ENCODE results near the gene PSMG2.

Gene PSMG2

DNA sequence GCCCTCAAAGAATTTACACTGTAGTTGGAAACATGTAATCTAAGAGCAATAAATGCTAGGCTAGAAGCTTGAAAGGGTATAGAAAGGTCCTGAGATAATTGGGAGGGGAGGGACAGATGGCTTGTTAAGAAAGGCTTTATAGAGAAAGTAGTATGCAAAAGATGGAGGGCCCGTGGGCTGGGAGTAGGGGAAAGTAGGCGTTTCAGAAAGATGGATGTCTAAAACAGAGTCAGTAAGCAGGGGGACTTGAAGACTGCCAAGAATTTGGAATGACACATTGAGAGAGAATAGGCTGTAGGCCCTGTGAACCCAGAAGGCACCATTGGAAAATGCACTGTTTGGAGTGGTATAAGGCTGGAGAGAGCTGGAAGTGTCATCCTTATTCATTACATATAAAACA lies 822 bp downstream of the PSMG2 start:
- Histone ChIP-seq H3K4me2 (ENCODE audit: low read length) (peak overlapping the region; percentile 96), H3F3A (ENCODE audit: control insufficient read depth, insufficient read depth) (no peaks in the 10 kb centered on the region), H3K79me2 (ENCODE audit: control insufficient read depth, low read length) (peaks cover 84% of the 10 kb centered on the region), H3K27ac (ENCODE audit: low read depth, low read length) (peak overlapping the region; percentile 79), H3K9me3 (ENCODE audit: control insufficient read depth, insufficient read depth, low read length) (no peaks in the 10 kb centered on the region), H3K27me3 (ENCODE audit: control insufficient read depth, low read length) (no peaks in the 10 kb centered on the region), H3K4me3 (ENCODE audit: low read length) (peak overlapping the region; percentile 92), H3K36me3 (ENCODE audit: control insufficient read depth, low read length) (peaks cover 74% of the 10 kb centered on the region), H4K20me1 (ENCODE audit: control insufficient read depth, insufficient read depth, low read depth, low read length) (peaks cover 9% of the 10 kb centered on the region), H3K4me1 (ENCODE audit: control insufficient read depth, low read length) (peaks cover 28% of the 10 kb centered on the region), H3K9me2 (replicated peaks; ENCODE audit: control insufficient read depth, low read length) (no peaks in the 10 kb centered on the region)
- no peak for TF ChIP-seq EZH2phosphoT487 (IDR thresholded peaks at IDR 0.05; ENCODE audit: borderline replicate concordance, low read length)
- TF ChIP-seq, protein P1, sequence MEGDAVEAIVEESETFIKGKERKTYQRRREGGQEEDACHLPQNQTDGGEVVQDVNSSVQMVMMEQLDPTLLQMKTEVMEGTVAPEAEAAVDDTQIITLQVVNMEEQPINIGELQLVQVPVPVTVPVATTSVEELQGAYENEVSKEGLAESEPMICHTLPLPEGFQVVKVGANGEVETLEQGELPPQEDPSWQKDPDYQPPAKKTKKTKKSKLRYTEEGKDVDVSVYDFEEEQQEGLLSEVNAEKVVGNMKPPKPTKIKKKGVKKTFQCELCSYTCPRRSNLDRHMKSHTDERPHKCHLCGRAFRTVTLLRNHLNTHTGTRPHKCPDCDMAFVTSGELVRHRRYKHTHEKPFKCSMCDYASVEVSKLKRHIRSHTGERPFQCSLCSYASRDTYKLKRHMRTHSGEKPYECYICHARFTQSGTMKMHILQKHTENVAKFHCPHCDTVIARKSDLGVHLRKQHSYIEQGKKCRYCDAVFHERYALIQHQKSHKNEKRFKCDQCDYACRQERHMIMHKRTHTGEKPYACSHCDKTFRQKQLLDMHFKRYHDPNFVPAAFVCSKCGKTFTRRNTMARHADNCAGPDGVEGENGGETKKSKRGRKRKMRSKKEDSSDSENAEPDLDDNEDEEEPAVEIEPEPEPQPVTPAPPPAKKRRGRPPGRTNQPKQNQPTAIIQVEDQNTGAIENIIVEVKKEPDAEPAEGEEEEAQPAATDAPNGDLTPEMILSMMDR (IDR thresholded peaks at IDR 0.05; ENCODE audit: low read depth, low read length, poor library complexity, severe bottlenecking) = no peak

DNA sequence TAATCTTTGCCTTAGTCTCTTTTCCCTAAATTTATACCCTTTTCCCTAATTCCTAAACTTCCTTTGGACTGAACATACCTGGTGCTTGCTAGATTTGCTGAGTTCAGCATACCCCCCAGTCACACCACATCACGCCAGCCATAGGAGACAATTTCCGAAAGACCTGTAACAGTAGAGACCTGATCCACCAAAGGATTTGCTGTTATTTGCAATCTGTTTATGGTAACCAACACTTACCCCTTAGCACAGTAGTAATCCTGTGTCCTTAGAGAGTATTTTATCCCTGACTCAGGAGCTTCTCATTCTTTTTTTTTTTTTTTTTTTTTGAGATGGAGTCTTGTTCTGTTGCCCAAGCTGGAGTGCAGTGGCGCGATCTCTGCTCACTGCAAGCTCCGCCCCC lies 8.6 kb downstream of the PSMG2 start:
- Histone ChIP-seq H3K4me3 (ENCODE audit: low read length) (no peak overlapping the region), H3K4me1 (ENCODE audit: control insufficient read depth, low read length) (no peaks in the 10 kb centered on the region), H3K9me3 (ENCODE audit: control insufficient read depth, insufficient read depth, low read length) (no peaks in the 10 kb centered on the region), H3K9me2 (replicated peaks; ENCODE audit: control insufficient read depth, low read length) (no peaks in the 10 kb centered on the region), H3K36me3 (ENCODE audit: control insufficient read depth, low read length) (peaks cover 70% of the 10 kb centered on the region), H4K20me1 (ENCODE audit: control insufficient read depth, insufficient read depth, low read depth, low read length) (no peaks in the 10 kb centered on the region), H3K27me3 (ENCODE audit: control insufficient read depth, low read length) (no peaks in the 10 kb centered on the region), H3K27ac (ENCODE audit: low read depth, low read length) (no peak overlapping the region), H3K4me2 (ENCODE audit: low read length) (no peak overlapping the region), H3F3A (ENCODE audit: control insufficient read depth, insufficient read depth) (no peaks in the 10 kb centered on the region), H3K79me2 (ENCODE audit: control insufficient read depth, low read length) (peaks cover 36% of the 10 kb centered on the region)
- TF ChIP-seq, protein P1 (IDR thresholded peaks at IDR 0.05; ENCODE audit: low read depth, low read length, poor library complexity, severe bottlenecking) = no peak
- no peak for TF ChIP-seq EZH2phosphoT487 (IDR thresholded peaks at IDR 0.05; ENCODE audit: borderline replicate concordance, low read length)

DNA sequence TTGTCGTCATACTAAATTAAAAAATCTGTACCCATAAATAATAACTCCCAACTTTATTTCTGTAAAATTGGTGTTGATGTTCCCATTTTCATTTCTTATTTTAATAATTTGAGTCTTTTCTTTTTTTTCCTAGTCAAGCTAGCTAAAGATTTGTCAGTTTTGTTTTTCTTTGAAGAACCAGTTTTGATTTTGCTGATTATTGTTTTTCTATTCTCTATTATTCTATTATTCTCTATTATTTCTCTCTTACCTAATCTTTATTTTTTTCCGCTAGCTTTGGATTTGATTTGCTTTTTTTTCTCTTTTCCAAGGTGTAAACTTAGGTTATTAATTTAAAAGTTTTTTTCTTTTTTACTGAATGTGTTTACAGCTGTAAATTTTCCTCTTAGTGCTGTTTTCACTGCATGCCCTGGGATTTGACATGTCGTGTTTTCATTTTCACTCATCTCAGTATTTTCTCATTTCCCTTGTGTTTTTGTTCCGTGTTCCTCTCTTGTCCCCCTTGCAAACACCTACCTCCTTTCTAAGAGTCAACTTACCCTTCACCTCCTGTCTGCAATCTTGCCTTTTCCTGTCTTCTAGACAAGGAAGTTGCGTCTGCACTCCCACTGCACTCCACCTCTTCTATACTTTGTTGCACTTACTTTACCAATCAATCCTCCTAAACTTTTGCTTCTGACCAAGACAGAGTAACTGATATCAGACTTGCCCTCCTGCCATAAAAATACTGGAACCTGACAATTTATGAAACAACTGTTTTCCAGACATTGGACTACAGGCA lies 18.8 kb downstream of the PSMG2 start:
- Histone ChIP-seq H3K4me2 (ENCODE audit: low read length) (no peak overlapping the region), H3K27ac (ENCODE audit: low read depth, low read length) (no peak overlapping the region)

More for the DNA sequence above, 18.8 kb downstream of the PSMG2 start:
- Histone ChIP-seq H4K20me1 (ENCODE audit: control insufficient read depth, insufficient read depth, low read depth, low read length) (peaks cover 5% of the 10 kb centered on the region; the same call in 1 of the 2 replicates), H3K36me3 (ENCODE audit: control insufficient read depth, low read length) (peaks cover 85% of the 10 kb centered on the region), H3K79me2 (ENCODE audit: control insufficient read depth, low read length) (no peaks in the 10 kb centered on the region), H3K4me3 (ENCODE audit: low read length) (no peak overlapping the region), H3K9me3 (ENCODE audit: control insufficient read depth, insufficient read depth, low read length) (no peaks in the 10 kb centered on the region), H3K9me2 (replicated peaks; ENCODE audit: control insufficient read depth, low read length) (no peaks in the 10 kb centered on the region), H3F3A (ENCODE audit: control insufficient read depth, insufficient read depth) (peaks cover 21% of the 10 kb centered on the region), H3K4me1 (ENCODE audit: control insufficient read depth, low read length) (no peaks in the 10 kb centered on the region; the same call in 1 of the 2 replicates), H3K27me3 (ENCODE audit: control insufficient read depth, low read length) (no peaks in the 10 kb centered on the region)
- TF ChIP-seq, protein P1 (IDR thresholded peaks at IDR 0.05; ENCODE audit: low read depth, low read length, poor library complexity, severe bottlenecking) = no peak
- TF ChIP-seq EZH2phosphoT487 (IDR thresholded peaks at IDR 0.05; ENCODE audit: borderline replicate concordance, low read length) = no peak

Data from DOHH2 (cell line).